ENCODE data around the gene TLE2. TPM values are rescaled to one million over a fixed set of nuclear protein-coding genes. Genes with fewer than 3 reads are reported as not detected.

The TLE2 gene
- total RNA-seq, 1 donor from 2014 or later: 6.1 TPM

Other genes starting within 250 kb of the TLE2 start
- gene SGTA, start 246.0 kb downstream of the TLE2 start, total RNA-seq: 24.2 TPM
- 40.4 TPM for gene THOP1, start 243.8 kb downstream of the TLE2 start, total RNA-seq
- 17.5 TPM for gene ZNF554, start 209.4 kb downstream of the TLE2 start, total RNA-seq
- gene ZNF555, start 187.8 kb downstream of the TLE2 start, total RNA-seq: 20.3 TPM
- gene ZNF556, start 161.9 kb downstream of the TLE2 start, total RNA-seq: 0.16 TPM
- 5.0 TPM for gene ZNF57, start 128.4 kb downstream of the TLE2 start, total RNA-seq
- 6.4 TPM for gene ZNF77, start 84.3 kb downstream of the TLE2 start, total RNA-seq
- 0.16 TPM for gene TLE6, start 51.7 kb downstream of the TLE2 start, total RNA-seq
- gene TLE5, start 33.2 kb upstream of the TLE2 start, total RNA-seq: 95.8 TPM
- 56.8 TPM for gene GNA11, start 65.1 kb upstream of the TLE2 start, total RNA-seq
- 1.9 TPM for gene GNA15, start 106.8 kb upstream of the TLE2 start, total RNA-seq
- gene S1PR4, start 149.5 kb upstream of the TLE2 start, total RNA-seq: 0.16 TPM
- 11.9 TPM for gene NCLN, start 156.7 kb upstream of the TLE2 start, total RNA-seq
- 51.6 TPM for gene CELF5, start 195.4 kb upstream of the TLE2 start, total RNA-seq